B cell (primary cell): ENCODE measurements around the gene CTAGE8. TPM values are rescaled to one million over a fixed set of nuclear protein-coding genes. Genes with fewer than 3 reads are reported as not detected.
A peak's percentile ranks its signal among the peaks of the same experiment; 100 is the strongest.
"Not testable (repeated sequence)": the region's sequence is repeated elsewhere in the genome, so short reads cannot be mapped to it uniquely, and the experiment has no call there.

Experiments used
- ATAC-seq: fragments of 200-7000 bp; cut with Tn5 transposase; one replicate; pipeline ENCODE4 v1.10.0; 2021; ENCODE audit warnings: low read depth, mild to moderate bottlenecking, moderate number of reproducible peaks, moderate library complexity
- CTCF ChIA-PET: fragments of 350-600 bp; sonication (Branson Sonifier 250); formaldehyde crosslinking; loops from one replicate; lab custom pipeline; 2021; ENCODE audit warnings: antibody characterized with exemption, inconsistent platforms; lab: Charles Lee
- POLR2A ChIA-PET: fragments of 350-600 bp; sonication (Branson Sonifier 250); formaldehyde crosslinking; loops from one replicate; lab custom pipeline; 2021; ENCODE audit warnings: antibody characterized with exemption; lab: Charles Lee
- DNase-seq: peaks from one replicate; pipeline ENCODE4 v3.0.0; 2013
- H2AFZ ChIP-seq: 2 replicates; pipeline ENCODE4 v1.6.1; 2012; ENCODE audit warnings: mild to moderate bottlenecking, low read depth, low read length; ENCODE audit not compliant: insufficient read depth, poor library complexity, severe bottlenecking
- H3K27ac ChIP-seq, 2 donors: 1 replicate in 1 of 2; 2 replicates in 1 of 2; pipeline ENCODE4 v1.5.1; 2012 to 2013; ENCODE audit warnings: low read length in 2 of 2, mild to moderate bottlenecking in 2 of 2, moderate library complexity in 1 of 2
- H3K27me3 ChIP-seq, 4 experiments: fragments of 200-600 bp in 1 of 4; sonication (generic) in 1 of 4; replicated peaks in 1 of 4; 1 replicate in 2 of 4; 2 replicates in 2 of 4; pipeline versions ENCODE4 v1.6.1 to v1.7.0; 2013 to 2016; ENCODE audit warnings: low read length in 3 of 4, mild to moderate bottlenecking in 2 of 4, mixed read lengths in 1 of 4, moderate library complexity in 1 of 4; ENCODE audit not compliant: insufficient read depth in 4 of 4, control insufficient read depth in 3 of 4; ENCODE audit errors: control extremely low read depth in 1 of 4
- H3K36me3 ChIP-seq, 2 experiments: replicated peaks in 1 of 2; 1 replicate in 1 of 2; 2 replicates in 1 of 2; pipeline versions ENCODE4 v1.6.1 to v1.7.1; 2013; ENCODE audit warnings: low read length in 1 of 2; ENCODE audit not compliant: insufficient read depth in 2 of 2, control insufficient read depth in 1 of 2; ENCODE audit errors: control extremely low read depth in 1 of 2, extremely low read depth in 1 of 2
- H3K4me1 ChIP-seq, 2 donors: fragments of 200-600 bp in 1 of 2; sonication (generic) in 1 of 2; 1 replicate in 1 of 2; 2 replicates in 1 of 2; pipeline versions ENCODE4 v1.5.1 to v1.6.1; 2013 to 2017; ENCODE audit warnings: low read length in 2 of 2; ENCODE audit not compliant: control insufficient read depth in 2 of 2, insufficient read depth in 2 of 2
- H3K4me2 ChIP-seq: replicated peaks from 2 replicates; pipeline ENCODE3; 2012; ENCODE audit warnings: mild to moderate bottlenecking, low read depth, low read length; ENCODE audit not compliant: poor library complexity, severe bottlenecking
- H3K4me3 ChIP-seq, 5 experiments: fragments of 200-600 bp in 1 of 5; sonication (generic) in 1 of 5; 1 replicate in 3 of 5; 2 replicates in 2 of 5; pipeline versions ENCODE4 v1.5.1 to v1.7.0; 2011 to 2016; ENCODE audit warnings: low read length in 4 of 5, mild to moderate bottlenecking in 4 of 5, low read depth in 2 of 5, control low read depth in 1 of 5, moderate library complexity in 1 of 5; ENCODE audit not compliant: insufficient read depth in 1 of 5; ENCODE audit errors: control extremely low read depth in 1 of 5, extremely low read depth in 1 of 5
- H3K79me2 ChIP-seq: fragments of 200-600 bp; sonication (generic); one replicate; pipeline ENCODE4 v1.6.0; 2016; ENCODE audit warnings: low read length; ENCODE audit not compliant: control insufficient read depth, insufficient read depth
- H3K9ac ChIP-seq: fragments of 200-600 bp; sonication (generic); 2 replicates; pipeline ENCODE4 v1.6.1; 2017; ENCODE audit warnings: mild to moderate bottlenecking, low read length, moderate library complexity
- H3K9me3 ChIP-seq, 3 donors: one replicate each; pipeline versions ENCODE4 v1.6.1 to v1.7.1; 2013; ENCODE audit warnings: low read length in 2 of 3; ENCODE audit not compliant: control insufficient read depth in 2 of 3, insufficient read depth in 1 of 3; ENCODE audit errors: control extremely low read depth in 1 of 3
- H4K20me1 ChIP-seq: 2 replicates; pipeline ENCODE4 v1.6.0; 2012; ENCODE audit warnings: mild to moderate bottlenecking, low read length; ENCODE audit not compliant: insufficient read depth, control insufficient read depth, poor library complexity, severe bottlenecking
- H3K27ac Mint-ChIP-seq: one replicate; pipeline ENCODE4 v1.8.0; 2021; ENCODE audit warnings: mixed read lengths
- H3K27me3 Mint-ChIP-seq: one replicate; pipeline ENCODE4 v1.8.0; 2021; ENCODE audit warnings: mixed read lengths
- H3K4me1 Mint-ChIP-seq: one replicate; pipeline ENCODE4 v1.8.0; 2021; ENCODE audit warnings: mixed read lengths
- H3K4me3 Mint-ChIP-seq: one replicate; pipeline ENCODE4 v1.8.0; 2021; ENCODE audit warnings: mixed read lengths
- H3K9me3 Mint-ChIP-seq: one replicate; pipeline ENCODE4 v1.8.0; 2022; ENCODE audit warnings: mixed read lengths; ENCODE audit not compliant: insufficient read depth
- EZH2 ChIP-seq: IDR thresholded peaks from 2 replicates; pipeline ENCODE4 v1.6.1; 2012; ENCODE audit warnings: borderline replicate concordance, low read depth, mild to moderate bottlenecking, moderate library complexity, low read length; ENCODE audit not compliant: insufficient read depth, poor library complexity, severe bottlenecking
- WGBS: methylation state at CpG from one replicate; pipeline ENCODE4 v1.1.5; 2013; ENCODE audit warnings: missing lambda C conversion rate; ENCODE audit not compliant: insufficient coverage; 5-methylcytosine and 5-hydroxymethylcytosine counted together
- intact Hi-C: fragments of 100-400 bp; cut with micrococcal nuclease; formaldehyde crosslinking; loops from one replicate; pipeline ENCODE4 v1.10.0; 2022
- polyA plus RNA-seq: library from polyadenylated mRNA; depleted of rRNA; stranded (reverse); fragments of >200 nt; gene quantifications from 2 replicates; pipeline ENCODE4 v1.2.3, GENCODE V29; 2012
- total RNA-seq, 2 donors: library from RNA; stranded (reverse); fragments of 120-200 nt in 1 of 2; gene quantifications; 1 replicate in 1 of 2; 2 replicates in 1 of 2; pipeline versions ENCODE4 v1.2.3 to v1.2.4, GENCODE V29; 2013 to 2022
- TF ChIP-seq, protein P1 (sequence below): fragments of 200-600 bp; IDR thresholded peaks from one replicate; pipeline ENCODE4 v1.8.0; 2022; ENCODE audit warnings: antibody characterized with exemption, mild to moderate bottlenecking

Gene CTAGE8
- total and polyA plus RNA-seq, 2 donors (not counting 1 experiment from before 2014, with no cell fraction given) = 0.91 to 1.3 TPM

GRCh38 chr7:144255471-144255897, 13.6 kb downstream of the CTAGE8 start:
- H3K27me3 ChIP-seq = no peaks in the 10 kb centered on the region
- no peak overlapping the region for H3K4me3 ChIP-seq
- intact Hi-C loops = no loop called here
- Mint-ChIP-seq H3K4me3 (no peak overlapping the region), H3K9me3 (no peaks in the 10 kb centered on the region), H3K27ac (no peak overlapping the region), H3K27me3 (no peaks in the 10 kb centered on the region), H3K4me1 (no peaks in the 10 kb centered on the region)
- no peak overlapping the region for H3K9ac ChIP-seq
- H3K9me3 ChIP-seq = no peaks in the 10 kb centered on the region
- H3K79me2 ChIP-seq = no peaks in the 10 kb centered on the region
- WGBS = 100% methylated on average over 2 of the region's 5 CpGs
- ATAC-seq (no peak), DNase-seq (peak; percentile 0)
- H4K20me1 ChIP-seq = no peaks in the 10 kb centered on the region
- H3K4me1 ChIP-seq = no peaks in the 10 kb centered on the region
- ChIA-PET CTCF (no interaction called here), POLR2A (no interaction called here)
- TF ChIP-seq, protein P1, sequence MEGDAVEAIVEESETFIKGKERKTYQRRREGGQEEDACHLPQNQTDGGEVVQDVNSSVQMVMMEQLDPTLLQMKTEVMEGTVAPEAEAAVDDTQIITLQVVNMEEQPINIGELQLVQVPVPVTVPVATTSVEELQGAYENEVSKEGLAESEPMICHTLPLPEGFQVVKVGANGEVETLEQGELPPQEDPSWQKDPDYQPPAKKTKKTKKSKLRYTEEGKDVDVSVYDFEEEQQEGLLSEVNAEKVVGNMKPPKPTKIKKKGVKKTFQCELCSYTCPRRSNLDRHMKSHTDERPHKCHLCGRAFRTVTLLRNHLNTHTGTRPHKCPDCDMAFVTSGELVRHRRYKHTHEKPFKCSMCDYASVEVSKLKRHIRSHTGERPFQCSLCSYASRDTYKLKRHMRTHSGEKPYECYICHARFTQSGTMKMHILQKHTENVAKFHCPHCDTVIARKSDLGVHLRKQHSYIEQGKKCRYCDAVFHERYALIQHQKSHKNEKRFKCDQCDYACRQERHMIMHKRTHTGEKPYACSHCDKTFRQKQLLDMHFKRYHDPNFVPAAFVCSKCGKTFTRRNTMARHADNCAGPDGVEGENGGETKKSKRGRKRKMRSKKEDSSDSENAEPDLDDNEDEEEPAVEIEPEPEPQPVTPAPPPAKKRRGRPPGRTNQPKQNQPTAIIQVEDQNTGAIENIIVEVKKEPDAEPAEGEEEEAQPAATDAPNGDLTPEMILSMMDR = no peak
- no peak for TF ChIP-seq EZH2
- H3K36me3 ChIP-seq = no peaks in the 10 kb centered on the region
- no peak overlapping the region for H3K27ac ChIP-seq
- H3K4me2 ChIP-seq = no peak overlapping the region
- no peak overlapping the region for H2AFZ ChIP-seq

- intact Hi-C loops, H3K4me1 Mint-ChIP-seq, H3K27me3 ChIP-seq, H3K9me3 Mint-ChIP-seq, DNase-seq, CTCF ChIA-PET, H3K27ac Mint-ChIP-seq, H3K9me3 ChIP-seq, H3K9ac ChIP-seq, H3K4me2 ChIP-seq, H3K79me2 ChIP-seq, H3K36me3 ChIP-seq, H4K20me1 ChIP-seq, ATAC-seq, H3K4me3 ChIP-seq, H3K4me3 Mint-ChIP-seq, H3K4me1 ChIP-seq, H3K27me3 Mint-ChIP-seq, H3K27ac ChIP-seq, POLR2A ChIA-PET, H2AFZ ChIP-seq: not testable (repeated sequence)
- WGBS = no CpG with 5 or more reads among the region's 4 CpGs
Observed at GRCh38 chr7:144252307-144252706, 16.8 kb downstream of the CTAGE8 start.

DNA sequence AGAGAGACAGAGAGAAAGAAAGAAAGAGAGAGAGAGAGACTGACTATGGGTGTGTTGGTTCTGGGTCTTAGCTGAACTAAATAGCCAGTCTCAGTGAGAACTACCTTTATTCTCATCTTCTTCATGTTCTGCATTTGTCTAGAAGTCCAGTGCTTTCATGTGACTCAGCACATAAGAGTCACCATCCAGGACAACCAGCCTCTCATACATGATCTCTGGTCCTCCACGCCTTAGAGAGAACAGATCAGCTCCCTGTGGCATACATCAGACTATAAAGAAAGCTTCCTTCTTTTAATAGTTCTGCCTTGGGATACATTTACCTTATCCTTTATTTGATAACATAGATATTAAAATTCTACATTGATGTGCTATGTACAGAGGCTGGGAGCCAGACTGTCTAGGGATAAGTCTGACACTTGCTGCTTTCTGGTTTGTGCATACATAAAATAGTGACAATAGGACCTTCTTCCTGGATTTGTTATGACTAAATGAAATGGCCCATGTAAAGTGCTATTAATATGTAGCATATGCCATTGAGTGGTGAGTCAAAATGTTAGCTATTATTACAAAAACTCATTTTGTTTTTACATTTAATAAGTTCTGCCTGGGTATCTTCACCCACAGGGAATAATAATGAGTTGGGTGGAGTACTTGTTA, 21.3 kb downstream of the CTAGE8 start:
- H3K4me3 Mint-ChIP-seq, H3K9ac ChIP-seq, H3K4me1 ChIP-seq, POLR2A ChIA-PET, H3K27ac ChIP-seq, H3K79me2 ChIP-seq, H3K36me3 ChIP-seq, H4K20me1 ChIP-seq, H2AFZ ChIP-seq, H3K4me2 ChIP-seq, H3K9me3 Mint-ChIP-seq, H3K4me3 ChIP-seq, H3K27ac Mint-ChIP-seq, CTCF ChIA-PET, H3K4me1 Mint-ChIP-seq, H3K9me3 ChIP-seq, H3K27me3 Mint-ChIP-seq, DNase-seq, ATAC-seq, H3K27me3 ChIP-seq, intact Hi-C loops: not testable (repeated sequence)
- WGBS = no CpG with 5 or more reads among the region's 1 CpG
